GM12878 (cell line): Measurements from ENCODE around the gene UTP4. TPM values are rescaled to one million over a fixed set of nuclear protein-coding genes. Genes with fewer than 3 reads are reported as not detected.

Experiments
- ATAC-seq: fragments of 200-7000 bp; cut with Tn5 transposase; 3 replicates; pipeline ENCODE4 v1.9.1; 2020; ENCODE audit warnings: mild to moderate bottlenecking, moderate library complexity
- BruUV-seq: library from RNA; stranded (reverse); fragments of 400-500 nt; replicated peaks from 2 replicates; lab custom pipeline; 2021; lab: Mats Ljungman, UMichigan
- CTCF ChIA-PET: fragments of 300-600 bp; sonication (Branson Sonifier 250); formaldehyde crosslinking; extraction: SDS; loops from one replicate; lab custom pipeline; 2021; ENCODE audit warnings: inconsistent platforms; lab: Yijun Ruan, JAX
- POLR2A ChIA-PET: fragments of 350-600 bp; formaldehyde crosslinking; extraction: SDS; loops from one replicate; lab custom pipeline; 2021; ENCODE audit warnings: inconsistent platforms; lab: Charles Lee
- RAD21 ChIA-PET: fragments of 300-600 bp; sonication (Branson Sonifier 250); formaldehyde crosslinking; loops from one replicate; lab custom pipeline; 2023; ENCODE audit warnings: antibody characterized with exemption; ENCODE audit not compliant: unreplicated experiment; lab: Charles Lee
- SMC1A ChIA-PET: fragments of 300-600 bp; sonication (Branson Sonifier 250); formaldehyde crosslinking; loops from one replicate; lab custom pipeline; 2023; ENCODE audit not compliant: unreplicated experiment, uncharacterized antibody; lab: Charles Lee
- DNase-seq: peaks from one replicate; pipeline ENCODE4 v3.0.0-alpha.2; 2011; ENCODE audit warnings: low read depth, low spot score
- FAIRE-seq: peaks from 3 replicates; lab custom pipeline; 2011; peaks lifted over from hg19 to GRCh38; lab: Jason Lieb, UNC
- H2AFZ ChIP-seq: 2 replicates; pipeline ENCODE4 v1.6.0; 2011; ENCODE audit warnings: low read depth, low read length, control low read depth; ENCODE audit not compliant: control insufficient read depth
- H3K27ac ChIP-seq: 2 replicates; pipeline ENCODE4 v1.5.1; 2011; ENCODE audit warnings: control low read depth; ENCODE audit not compliant: control insufficient read depth, insufficient read depth
- H3K27me3 ChIP-seq, 2 experiments: replicated peaks in 1 of 2; 2 replicates each; pipeline versions ENCODE4 v1.6.0 to v1.6.1; 2011; ENCODE audit warnings: low read length in 1 of 2; ENCODE audit not compliant: control insufficient read depth in 2 of 2, insufficient read depth in 2 of 2
- H3K36me3 ChIP-seq, 2 experiments: 2 replicates each; pipeline ENCODE4 v1.5.1; 2011; ENCODE audit warnings: low read length in 1 of 2; ENCODE audit not compliant: control insufficient read depth in 2 of 2, insufficient read depth in 2 of 2
- H3K4me1 ChIP-seq: 2 replicates; pipeline ENCODE4 v1.6.1; 2011; ENCODE audit warnings: mild to moderate bottlenecking, low read length, moderate library complexity, mixed read lengths; ENCODE audit not compliant: control insufficient read depth, insufficient read depth
- H3K4me2 ChIP-seq: 2 replicates; pipeline ENCODE4 v1.6.0; 2011; ENCODE audit warnings: control low read depth; ENCODE audit not compliant: control insufficient read depth, insufficient read depth
- H3K4me3 ChIP-seq: fragments of 200-600 bp; sonication (generic); 2 replicates; pipeline ENCODE4 v1.5.1; 2016
- H3K79me2 ChIP-seq: 2 replicates; pipeline ENCODE4 v1.6.0; 2011; ENCODE audit warnings: low read length; ENCODE audit not compliant: control insufficient read depth, insufficient read depth
- H3K9ac ChIP-seq: 2 replicates; pipeline ENCODE4 v1.8.0; 2011; ENCODE audit warnings: low read length, control low read depth, mixed read lengths; ENCODE audit not compliant: control insufficient read depth, insufficient read depth
- H3K9me3 ChIP-seq: replicated peaks from 3 replicates; pipeline ENCODE4 v1.5.1; 2011; ENCODE audit warnings: mild to moderate bottlenecking, low read length; ENCODE audit not compliant: control insufficient read depth, insufficient read depth
- H4K20me1 ChIP-seq: 2 replicates; pipeline ENCODE4 v1.6.0; 2011; ENCODE audit not compliant: control insufficient read depth, insufficient read depth
- MYC ChIP-seq: IDR thresholded peaks from 2 replicates; pipeline ENCODE4 v1.6.1; 2011; ENCODE audit warnings: mild to moderate bottlenecking, low read length, moderate library complexity, inconsistent platforms; ENCODE audit not compliant: insufficient read depth, insufficient replicate concordance, insufficient read length, severe bottlenecking
- PAX5 ChIP-seq: IDR thresholded peaks from 2 replicates; pipeline ENCODE4 v1.6.1; 2011; ENCODE audit warnings: low read depth, low read length, borderline replicate concordance
- RB1 ChIP-seq: fragments of 450-650 bp; formaldehyde crosslinking; IDR thresholded peaks from 2 replicates; pipeline ENCODE4 v1.6.1; 2017; ENCODE audit warnings: mild to moderate bottlenecking, borderline replicate concordance
- WGBS: methylation state at CpG from one replicate; pipeline ENCODE4 v1.1.6; 2016; ENCODE audit warnings: low lambda C conversion rate; ENCODE audit not compliant: insufficient replicate concordance, insufficient coverage; ENCODE audit errors: missing lambda C conversion rate; 5-methylcytosine and 5-hydroxymethylcytosine counted together
- in situ Hi-C: fragments of 300-500 bp; cut with MboI; formaldehyde crosslinking; loops from 9 replicates; pipeline ENCODE4 v1.14.3; 2018; ENCODE audit warnings: mixed read lengths
- intact Hi-C: fragments of 100-400 bp; cut with micrococcal nuclease; formaldehyde crosslinking; loops from one replicate; pipeline ENCODE4 v1.14.2; 2022; ENCODE audit not compliant: unreplicated experiment
- polyA plus RNA-seq, 11 experiments: library from polyadenylated mRNA; depleted of rRNA in 4 of 11; unstranded in 6 of 11; stranded (reverse) in 5 of 11; fragments of >200 nt; fragmentation: Nextera tagmentation in 4 of 11; fragmentation: Illumina TruSeq in 1 of 11; extraction: Ambion mirVana in 4 of 11; extraction: Trizol in 1 of 11; gene quantifications; 1 replicate in 1 of 11; 2 replicates in 10 of 11; pipeline versions ENCODE4 v1.2.1 to v1.2.3, GENCODE V29; 2011 to 2016; ENCODE audit warnings: inconsistent platforms in 2 of 11, missing spikeins in 2 of 11, low read depth in 1 of 11
- total RNA-seq, 4 experiments: library from RNA; depleted of rRNA in 3 of 4; stranded (reverse); fragments of >200 nt in 3 of 4; fragmentation: Illumina TruSeq in 1 of 4; extraction: Trizol in 1 of 4; gene quantifications; 2 replicates each; pipeline versions ENCODE4 v1.2.1 to v1.2.3, GENCODE V29; 2013 to 2021
- TF ChIP-seq, protein P1 (sequence below): fragments of 450-650 bp; IDR thresholded peaks from 2 replicates; pipeline ENCODE4 v1.6.1; 2018; ENCODE audit warnings: mild to moderate bottlenecking, low read depth, moderate library complexity; ENCODE audit not compliant: partially characterized antibody

The UTP4 gene
- total and polyA plus RNA-seq, 10 of the 15 experiments (the other 5 are each of a cell fraction or from before 2014, with no cell fraction given): 32.5 to 131 (median 84.0) TPM

- no peaks in the 10 kb centered on the region for H3K9me3 ChIP-seq
- CTCF ChIA-PET: no interaction called here
- H3K4me1 ChIP-seq: peaks cover 14% of the 10 kb centered on the region
- intact Hi-C loops (no loop called here), in situ Hi-C loops (no loop called here)
- no peak overlapping the region for H3K9ac ChIP-seq
- H3K27me3 ChIP-seq: no peaks in the 10 kb centered on the region
- SMC1A ChIA-PET: interaction anchor here (0.6 kb wide), 1 partner anchor 12 kb away, joined by 4 read pairs; no protein-coding TSS in a partner anchor
- RAD21 ChIA-PET: no interaction called here
- no TSS peak for BruUV-seq
- FAIRE-seq: no peak
- no peak overlapping the region for H3K27ac ChIP-seq
- no peaks in the 10 kb centered on the region for H4K20me1 ChIP-seq
- H3K79me2 ChIP-seq: peaks cover 2% of the 10 kb centered on the region
- no peak for DNase-seq
- no peak overlapping the region for H2AFZ ChIP-seq
- no peaks in the 10 kb centered on the region for H3K36me3 ChIP-seq
- TF ChIP-seq PAX5 (no peak), RB1 (no peak), MYC (no peak)
- TF ChIP-seq, protein P1, sequence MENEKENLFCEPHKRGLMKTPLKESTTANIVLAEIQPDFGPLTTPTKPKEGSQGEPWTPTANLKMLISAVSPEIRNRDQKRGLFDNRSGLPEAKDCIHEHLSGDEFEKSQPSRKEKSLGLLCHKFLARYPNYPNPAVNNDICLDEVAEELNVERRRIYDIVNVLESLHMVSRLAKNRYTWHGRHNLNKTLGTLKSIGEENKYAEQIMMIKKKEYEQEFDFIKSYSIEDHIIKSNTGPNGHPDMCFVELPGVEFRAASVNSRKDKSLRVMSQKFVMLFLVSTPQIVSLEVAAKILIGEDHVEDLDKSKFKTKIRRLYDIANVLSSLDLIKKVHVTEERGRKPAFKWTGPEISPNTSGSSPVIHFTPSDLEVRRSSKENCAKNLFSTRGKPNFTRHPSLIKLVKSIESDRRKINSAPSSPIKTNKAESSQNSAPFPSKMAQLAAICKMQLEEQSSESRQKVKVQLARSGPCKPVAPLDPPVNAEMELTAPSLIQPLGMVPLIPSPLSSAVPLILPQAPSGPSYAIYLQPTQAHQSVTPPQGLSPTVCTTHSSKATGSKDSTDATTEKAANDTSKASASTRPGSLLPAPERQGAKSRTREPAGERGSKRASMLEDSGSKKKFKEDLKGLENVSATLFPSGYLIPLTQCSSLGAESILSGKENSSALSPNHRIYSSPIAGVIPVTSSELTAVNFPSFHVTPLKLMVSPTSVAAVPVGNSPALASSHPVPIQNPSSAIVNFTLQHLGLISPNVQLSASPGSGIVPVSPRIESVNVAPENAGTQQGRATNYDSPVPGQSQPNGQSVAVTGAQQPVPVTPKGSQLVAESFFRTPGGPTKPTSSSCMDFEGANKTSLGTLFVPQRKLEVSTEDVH: no peak
- no peak for ATAC-seq
- WGBS: 100% methylated on average over 2 of the region's 2 CpGs
- no peak overlapping the region for H3K4me3 ChIP-seq
- H3K4me2 ChIP-seq: no peak overlapping the region
- POLR2A ChIA-PET: no interaction called here
These were observed 68.8 kb downstream of the UTP4 start for GRCh38 chr16:69201291-69201690.
